OCI-M2 (cell line): ENCODE data around the gene GFPT2.

Source experiments
- DNase-seq: peaks from one replicate; lab custom pipeline; 2025; ENCODE audit not compliant: unreplicated experiment; lab: John Stamatoyannopoulos, UW

Gene GFPT2

GRCh38 chr5:180353048-180353979 lies at the start of gene GFPT2:
Gene GFPT2 (minus strand): TSS chr5:180353336. CDS start chr5:180353217, 119 bp downstream.
- DNase-seq, result no peak

DNA sequence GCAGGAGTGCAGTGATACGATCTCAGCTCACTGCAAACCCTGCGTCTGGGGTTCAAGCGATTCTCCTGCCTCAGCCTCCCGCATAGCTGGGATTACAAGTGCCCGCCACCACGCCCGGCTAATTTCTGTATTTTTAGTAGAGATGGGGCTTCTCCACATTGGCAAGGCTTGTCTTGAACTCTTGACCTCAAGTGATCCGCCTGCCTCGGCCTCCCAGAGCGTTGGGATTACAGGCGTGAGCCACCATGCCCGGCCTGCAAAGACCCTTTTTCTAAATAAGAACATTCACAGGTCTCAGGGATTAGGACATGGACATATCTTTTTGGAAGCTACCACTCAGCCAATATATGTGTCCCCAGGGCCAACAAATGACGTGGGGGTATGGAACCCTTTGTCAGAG lies 49.6 kb upstream of the GFPT2 start:
- no peak for DNase-seq

GRCh38 chr5:180401229-180401907 lies 48.2 kb upstream of the GFPT2 start:
- DNase-seq, result no peak

GRCh38 chr5:180400416-180400815 lies 47.3 kb upstream of the GFPT2 start:
- no peak for DNase-seq

- DNase-seq, result no peak
These were observed 46.5 kb upstream of the GFPT2 start for GRCh38 chr5:180399401-180400215.

GRCh38 chr5:180396926-180397325 lies 43.8 kb upstream of the GFPT2 start:
- DNase-seq, result no peak

- no peak for DNase-seq
These were observed 42.6 kb upstream of the GFPT2 start for GRCh38 chr5:180395540-180396274.

GRCh38 chr5:180394031-180394636 lies 41.0 kb upstream of the GFPT2 start:
- DNase-seq, result no peak

DNA sequence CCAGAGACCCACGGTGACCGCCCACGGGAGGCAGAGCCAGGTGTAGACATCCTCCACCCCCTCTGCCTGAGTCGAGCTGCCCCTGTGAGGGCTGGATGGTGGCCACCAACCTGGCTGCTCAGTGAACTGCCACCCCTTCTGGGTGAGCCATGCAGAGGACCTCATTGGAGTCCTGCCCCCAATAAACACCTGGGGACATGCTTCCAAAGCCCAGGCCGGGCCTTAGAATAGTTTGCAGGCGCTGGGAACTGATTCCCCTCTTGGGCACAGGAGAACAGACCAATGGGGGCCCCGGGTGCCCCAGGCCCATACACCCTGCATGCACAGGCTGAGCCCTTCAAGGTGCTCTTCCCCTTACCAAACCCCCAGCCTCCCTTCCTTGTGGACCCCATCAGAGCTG lies 38.1 kb upstream of the GFPT2 start:
- no peak for DNase-seq

GRCh38 chr5:180390441-180391190 lies 37.5 kb upstream of the GFPT2 start:
- no peak for DNase-seq

DNA sequence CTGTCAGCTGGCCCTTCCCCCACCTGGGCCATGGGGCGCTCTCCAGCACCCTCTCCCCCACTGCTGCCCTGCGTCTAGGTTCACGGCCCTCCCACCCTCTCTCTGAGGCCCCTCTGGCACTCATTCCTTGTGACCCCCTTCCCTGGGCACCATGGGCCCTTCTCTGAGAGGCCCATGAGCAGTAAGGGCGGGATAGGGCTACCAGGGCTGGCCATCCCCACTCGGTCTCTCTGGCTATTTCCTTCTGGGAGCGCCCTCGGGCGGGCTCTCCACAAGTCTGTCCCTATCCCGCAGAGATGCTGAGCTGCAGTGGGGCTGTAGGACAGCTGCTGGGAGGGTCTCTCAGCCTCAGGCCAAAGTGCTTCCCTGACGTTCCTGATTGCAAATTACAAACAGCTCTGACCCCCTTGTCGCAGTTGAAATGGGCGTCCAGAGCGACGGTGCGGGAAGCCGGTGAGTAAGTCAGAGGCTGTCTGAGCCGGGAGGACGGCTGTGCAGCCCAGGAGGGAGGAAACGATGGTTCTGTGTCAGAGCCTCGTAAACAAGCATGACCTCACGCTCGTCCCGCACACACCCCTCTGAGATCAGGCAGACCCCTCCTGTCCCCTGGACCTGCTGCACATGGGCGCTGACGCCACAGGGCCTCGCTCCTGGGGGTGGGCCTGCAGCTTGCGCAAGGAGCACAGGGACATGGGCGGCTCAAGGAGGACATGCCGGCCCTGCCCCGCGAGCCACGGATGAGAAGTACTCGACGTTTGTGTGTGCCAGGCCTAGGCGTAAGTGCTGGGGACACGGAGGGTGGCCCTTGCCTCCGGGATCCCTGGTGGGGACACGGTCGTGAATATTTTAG lies 36.3 kb upstream of the GFPT2 start:
- no peak for DNase-seq

DNA sequence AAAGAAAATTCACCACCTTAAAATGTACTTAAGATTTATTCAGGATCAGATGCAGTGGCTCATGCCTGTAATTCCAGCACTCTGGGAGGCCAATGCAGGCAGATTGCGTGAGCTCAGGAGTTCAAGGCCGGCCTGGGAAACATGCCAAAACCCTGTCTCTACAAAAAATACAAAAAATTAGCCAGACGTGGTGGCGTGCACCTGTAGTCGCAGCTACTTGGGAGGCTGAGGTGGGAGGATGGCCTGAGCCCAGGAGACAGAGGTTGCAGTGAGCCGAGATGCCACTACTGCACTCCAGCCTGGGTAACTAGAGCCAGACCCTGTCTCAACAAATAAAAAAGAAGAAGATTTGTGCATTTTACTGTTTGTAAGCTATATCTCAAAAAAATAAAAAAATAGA lies 34.7 kb upstream of the GFPT2 start:
- DNase-seq, result no peak

DNA sequence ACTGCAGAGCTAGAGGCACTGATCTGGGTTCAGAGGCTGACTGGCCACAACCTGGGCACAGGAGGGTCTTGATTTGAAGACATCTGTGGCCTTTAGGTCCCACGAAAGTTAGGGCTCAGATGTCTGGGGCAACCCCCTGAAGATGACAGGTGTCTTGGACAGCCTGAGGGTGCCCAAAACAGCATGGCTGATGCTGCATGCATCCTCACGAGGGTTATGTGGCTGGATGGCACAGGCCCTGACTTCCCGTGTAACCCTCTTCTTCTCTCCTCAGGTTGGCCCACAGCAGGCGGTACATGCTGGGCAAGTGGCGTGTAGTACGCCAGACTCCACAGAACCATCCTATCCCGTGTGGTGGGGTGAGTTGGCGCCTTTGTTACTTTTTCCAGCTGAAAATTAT lies 29.8 kb upstream of the GFPT2 start:
- no peak for DNase-seq

DNA sequence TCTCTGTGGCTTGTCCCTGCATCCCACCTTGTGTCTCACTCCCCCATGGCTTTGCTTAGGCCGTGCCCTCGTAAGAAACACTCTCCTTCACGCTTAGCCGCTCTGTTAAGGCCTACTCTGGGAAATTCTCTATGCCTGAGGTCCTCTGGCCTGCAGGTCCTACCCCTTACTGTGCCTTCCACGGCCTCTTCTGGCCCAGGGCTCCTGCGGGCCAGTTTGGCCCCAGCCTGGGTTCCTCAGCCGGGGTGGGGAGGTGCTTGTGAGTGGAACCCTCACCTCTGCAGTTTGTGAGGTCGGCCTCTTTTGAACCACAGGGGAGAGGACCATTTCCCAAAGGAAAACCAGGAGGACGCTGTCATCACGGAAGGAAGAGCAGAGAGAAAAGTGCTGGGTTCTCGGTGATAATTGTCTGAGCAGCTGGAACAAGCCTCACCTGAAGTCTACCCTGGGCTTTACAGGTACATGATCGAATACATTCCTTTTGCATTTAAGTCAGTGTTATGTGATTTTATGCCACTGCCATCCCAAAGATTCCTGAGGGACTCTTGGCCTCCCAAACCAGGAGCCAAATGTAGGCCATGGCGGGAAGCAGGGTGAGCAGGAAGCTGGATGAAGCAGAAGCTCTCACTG lies 28.8 kb upstream of the GFPT2 start:
- DNase-seq, result no peak

- no peak for DNase-seq
These were observed 28.3 kb upstream of the GFPT2 start for GRCh38 chr5:180381428-180381827.

GRCh38 chr5:180380856-180381255 lies 27.7 kb upstream of the GFPT2 start:
- no peak for DNase-seq

DNA sequence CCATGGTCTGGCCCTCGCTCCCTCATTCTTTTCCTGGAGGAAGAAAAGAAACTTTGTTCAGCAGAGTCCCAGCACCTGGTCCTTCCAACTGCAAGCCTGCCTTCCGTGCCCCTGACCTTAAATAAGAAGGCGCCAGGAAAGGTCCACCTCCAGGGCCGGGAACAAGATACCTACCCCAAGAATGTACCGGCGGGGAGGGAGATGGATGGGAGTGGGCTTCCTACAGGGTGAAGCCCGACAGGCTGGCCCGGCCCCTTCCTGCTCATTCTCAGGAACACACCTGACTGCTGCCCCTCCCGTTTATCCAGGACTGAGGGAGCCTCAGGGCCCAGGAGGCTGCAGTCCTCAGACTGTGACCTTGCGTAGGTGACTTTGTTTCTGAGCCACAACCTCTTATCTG lies 27.3 kb upstream of the GFPT2 start:
- no peak for DNase-seq

DNA sequence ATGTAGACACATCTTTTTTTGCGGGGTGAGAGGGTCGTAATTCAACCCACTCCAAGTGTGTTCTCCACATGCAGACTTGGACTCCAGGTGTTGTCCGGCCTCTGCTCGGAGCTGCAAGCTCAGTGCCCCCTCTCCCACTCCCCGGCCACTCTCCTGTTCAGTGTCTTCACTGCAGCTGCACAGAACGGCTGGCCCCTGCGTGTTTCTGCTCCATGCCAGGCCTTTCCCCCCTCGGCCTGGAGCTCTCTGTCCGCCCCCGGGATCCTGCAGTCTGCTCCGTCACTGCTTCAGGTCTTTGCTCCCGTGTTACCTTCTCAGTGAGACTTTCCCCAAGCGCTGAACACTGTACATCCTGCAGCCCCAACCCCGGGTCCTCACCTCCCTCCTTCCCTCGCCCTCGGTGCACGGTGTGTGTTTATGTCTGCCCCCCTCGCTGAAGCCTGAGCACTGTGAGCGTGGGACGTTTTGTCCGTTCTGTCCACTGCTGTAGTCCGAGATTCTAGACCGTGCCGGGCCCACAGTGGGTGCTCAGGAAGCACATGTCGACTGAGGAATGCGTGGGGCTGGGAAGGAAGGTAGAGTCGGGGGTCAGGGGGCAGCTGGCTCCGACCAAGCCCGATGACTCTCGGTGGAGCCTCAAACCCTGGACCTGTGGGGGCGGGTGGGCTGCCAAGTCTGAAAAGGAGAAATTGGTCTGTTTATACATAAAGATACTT lies 26.4 kb upstream of the GFPT2 start:
- DNase-seq, result no peak
